HG02973 (cell line): ENCODE measurements around the gene SLC23A2.

Experiments
- ATAC-seq: cut with Tn5 transposase; IDR thresholded peaks from one replicate; pipeline ENCODE4 v1.9.1; 2021; ENCODE audit warnings: moderate library complexity; ENCODE audit not compliant: unreplicated experiment

Gene SLC23A2

DNA sequence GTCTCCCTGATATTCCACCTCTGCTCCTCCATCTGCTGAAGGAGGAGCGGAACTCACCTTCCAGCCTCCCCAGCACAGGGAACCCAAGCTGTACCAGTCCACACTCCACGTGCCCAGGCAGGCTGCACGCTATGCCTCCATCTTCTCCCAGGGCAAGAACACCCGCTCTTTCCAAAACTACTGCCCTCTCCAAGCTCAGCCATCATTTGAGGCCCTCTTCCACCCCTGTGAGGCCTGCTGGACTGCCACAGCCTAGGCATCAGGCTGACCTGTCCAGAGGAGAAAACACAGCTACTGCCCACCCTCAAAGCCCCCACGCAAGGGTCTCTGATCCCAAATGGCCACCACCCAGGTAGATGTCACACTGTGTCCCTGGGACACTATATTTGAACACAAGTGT lies 179.7 kb downstream of the SLC23A2 start:
- no peak for ATAC-seq

DNA sequence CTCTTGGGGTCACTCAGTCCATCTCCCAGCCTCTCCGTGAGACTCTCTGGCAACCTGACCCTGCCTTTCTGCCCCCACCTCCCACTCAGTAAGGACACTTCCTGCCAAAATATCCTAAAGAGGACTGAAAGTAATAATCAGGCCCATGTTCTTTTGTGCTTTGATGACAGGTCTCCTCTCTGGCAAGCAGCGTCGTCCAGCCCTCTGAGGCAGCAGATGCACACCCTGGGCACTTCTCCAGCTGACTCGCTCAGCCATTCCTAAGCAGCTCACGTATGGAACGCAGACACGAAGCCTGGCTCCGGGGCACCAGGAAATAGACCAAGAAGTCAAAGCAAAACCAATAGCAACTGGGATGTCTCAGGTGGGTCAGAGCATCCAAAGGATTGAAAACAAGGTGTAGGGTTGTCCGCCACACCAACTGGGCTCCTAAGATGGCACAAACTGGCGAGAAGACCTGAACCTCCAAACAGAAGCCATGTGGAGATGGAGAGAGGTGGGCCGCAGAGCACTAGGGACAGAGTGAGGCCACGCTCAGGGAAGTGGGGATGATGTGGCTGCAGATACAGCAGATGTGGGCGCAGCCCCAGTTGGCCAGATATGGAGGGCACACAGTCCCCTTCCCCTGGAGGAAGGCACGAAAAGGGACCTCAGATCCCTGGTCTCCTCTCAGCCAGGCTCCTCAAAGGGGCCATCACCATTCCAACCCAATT lies 180.3 kb downstream of the SLC23A2 start:
- no peak for ATAC-seq

DNA sequence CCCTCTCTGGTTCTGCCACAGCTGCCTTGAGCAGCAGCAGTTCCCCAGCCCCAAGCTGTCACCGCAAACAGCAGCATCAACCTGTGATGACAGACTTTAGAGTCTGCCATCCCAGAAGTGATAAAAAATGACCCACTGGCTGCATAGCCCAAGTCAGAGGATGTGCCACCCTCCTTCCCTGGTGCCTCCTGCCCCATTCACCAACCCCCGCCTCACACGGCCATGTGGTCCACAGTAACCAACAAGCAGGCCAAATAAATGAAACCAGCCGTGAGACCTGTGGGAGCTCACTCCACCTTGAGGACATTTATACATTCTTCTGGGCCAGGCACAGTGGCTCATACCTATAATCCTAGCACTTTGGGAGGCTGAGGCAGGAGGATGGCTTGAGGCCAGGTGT lies 181.4 kb downstream of the SLC23A2 start:
- no peak for ATAC-seq

DNA sequence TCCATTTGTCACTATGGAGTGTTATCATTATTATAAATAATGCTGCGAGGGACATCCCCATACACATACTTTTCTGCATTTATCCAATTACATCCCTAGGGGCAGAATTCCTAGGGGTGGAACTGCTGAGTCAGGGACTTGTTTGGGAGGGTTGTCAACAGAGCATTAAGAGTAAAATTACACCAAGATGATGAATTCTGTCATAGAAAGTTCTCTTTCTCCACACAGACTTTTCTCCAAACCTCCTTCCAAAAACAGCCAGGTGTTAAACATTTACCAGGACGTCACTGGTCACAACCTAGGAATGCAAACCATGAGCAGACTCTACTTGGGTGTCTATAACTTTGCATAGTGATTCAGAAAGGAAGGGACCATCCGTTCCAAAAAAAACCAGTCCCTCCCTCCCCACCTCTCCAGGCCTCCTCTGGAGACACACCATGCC lies 184.1 kb downstream of the SLC23A2 start:
- ATAC-seq = no peak

DNA sequence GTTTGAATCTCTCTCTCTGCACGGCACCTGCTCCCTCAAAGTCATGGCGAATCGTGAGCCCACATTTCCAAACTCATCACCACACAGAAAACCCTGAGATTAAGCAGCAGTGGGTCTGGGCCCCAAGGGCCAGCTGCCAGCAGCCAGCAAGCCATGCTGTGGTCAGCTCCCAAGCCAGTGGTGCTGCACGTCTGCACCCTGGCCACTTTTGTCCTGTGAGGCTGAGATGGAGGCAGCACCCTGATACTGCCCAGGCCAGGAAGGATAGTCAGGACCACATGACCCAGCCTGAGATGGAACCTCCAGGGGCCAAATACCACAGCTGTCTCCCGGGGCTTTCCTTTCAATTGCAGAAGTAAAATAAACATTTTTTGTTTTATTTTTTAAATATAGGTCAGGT lies 185.7 kb downstream of the SLC23A2 start:
- ATAC-seq = no peak

DNA sequence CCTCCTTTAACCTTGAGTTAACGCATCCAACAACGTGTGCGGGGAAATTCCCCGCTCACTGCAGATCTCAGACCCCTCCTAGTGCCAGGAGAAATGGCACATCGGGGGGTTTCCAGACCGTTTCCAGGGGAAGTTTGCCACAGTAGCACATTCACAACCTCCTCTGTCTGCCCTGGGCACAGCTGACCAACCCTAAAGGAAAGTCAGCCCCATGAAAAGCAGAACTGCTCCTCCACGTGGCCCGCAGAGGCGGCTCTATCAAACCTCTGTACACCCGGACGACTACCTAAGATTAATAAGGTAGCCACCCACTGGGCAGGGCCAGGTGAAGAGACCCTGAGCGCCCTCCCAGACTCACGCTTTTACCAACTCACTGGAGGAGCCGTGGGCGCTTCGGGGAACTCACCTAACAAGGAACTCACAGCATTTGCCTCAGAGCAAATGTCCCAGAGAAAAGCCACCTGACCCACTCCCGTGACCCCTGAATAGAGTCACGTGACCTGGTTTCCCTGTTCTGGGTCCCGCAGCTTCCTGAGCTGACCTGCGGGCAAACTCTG lies 186.5 kb downstream of the SLC23A2 start:
- ATAC-seq = peak; percentile 34

DNA sequence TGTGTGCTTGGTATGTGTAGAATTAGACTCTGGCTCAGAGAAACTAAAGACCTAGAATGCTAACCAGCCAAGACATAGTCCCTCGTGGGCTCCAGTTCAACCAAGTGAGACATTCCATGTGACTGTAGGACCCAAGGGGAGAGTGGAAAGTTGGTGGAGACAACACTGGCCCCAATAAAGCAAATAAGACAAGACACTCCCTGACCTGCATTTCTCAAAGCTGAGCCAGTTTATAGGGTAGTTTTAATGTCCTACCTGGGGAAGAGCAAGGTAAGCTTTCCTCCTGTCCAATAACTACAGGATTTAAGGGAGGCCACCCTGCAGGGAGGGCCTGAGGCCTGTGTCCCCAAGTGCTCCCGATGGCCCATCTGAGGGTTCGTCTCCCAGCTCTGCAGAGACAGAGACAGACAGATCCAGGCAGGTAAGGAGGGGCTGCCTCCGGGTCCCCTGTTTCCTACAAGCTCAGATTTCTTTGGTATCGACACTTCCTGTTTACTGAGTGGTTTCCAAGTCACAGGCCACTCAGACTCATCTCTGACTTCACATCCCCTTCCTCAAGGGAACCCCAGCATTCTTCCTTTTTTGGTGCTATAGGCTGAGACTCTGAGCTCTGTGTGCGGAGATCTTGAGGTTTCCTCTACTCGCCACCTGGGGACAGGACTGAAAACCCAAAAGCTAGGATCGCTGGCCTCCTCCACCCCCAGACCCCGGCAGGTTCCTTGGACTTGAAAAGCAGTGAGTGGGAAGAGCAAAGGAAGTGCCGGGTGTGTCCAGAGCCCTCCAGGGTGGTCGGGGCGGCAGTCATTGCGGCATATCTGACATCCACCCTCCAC lies 187.2 kb downstream of the SLC23A2 start:
- ATAC-seq = peak; percentile 44

DNA sequence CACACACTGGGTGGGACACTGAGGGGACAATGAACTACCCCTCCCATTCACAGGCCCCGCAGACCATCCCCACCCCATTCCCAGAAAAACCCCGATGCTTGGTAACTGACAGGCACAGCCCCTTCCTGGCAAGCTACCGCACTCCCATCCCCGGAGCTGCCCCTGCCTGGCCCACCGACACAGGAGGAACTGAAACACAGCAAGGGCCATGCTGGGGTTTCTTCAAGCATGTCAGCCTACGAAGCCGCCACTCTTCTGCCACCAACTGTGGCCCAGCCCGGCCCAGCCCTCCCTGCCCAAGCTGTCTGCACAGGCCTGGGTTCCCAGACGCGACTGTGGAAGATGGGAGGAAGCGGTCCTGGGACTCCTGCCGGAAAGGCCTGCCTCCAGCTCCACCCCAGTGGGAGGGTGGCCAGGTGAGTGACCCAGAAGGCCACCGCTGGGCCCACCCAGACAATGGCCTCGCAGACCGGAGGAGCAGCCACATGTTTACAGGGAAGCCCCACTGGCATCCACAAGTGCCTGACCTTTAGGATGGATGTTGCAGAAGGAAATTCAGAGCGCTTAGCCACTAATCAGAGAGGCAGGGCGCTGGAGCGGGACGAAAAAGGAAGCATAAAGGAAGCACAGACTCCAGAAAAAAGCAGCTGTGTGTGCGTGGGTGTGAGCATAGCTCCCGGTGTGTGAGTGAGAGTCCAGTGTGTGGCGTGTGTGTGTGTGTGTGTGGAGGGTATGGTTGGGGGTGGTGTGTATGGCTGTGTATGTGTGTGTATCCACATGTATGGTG lies 188.0 kb downstream of the SLC23A2 start:
- peak; percentile 20 for ATAC-seq

DNA sequence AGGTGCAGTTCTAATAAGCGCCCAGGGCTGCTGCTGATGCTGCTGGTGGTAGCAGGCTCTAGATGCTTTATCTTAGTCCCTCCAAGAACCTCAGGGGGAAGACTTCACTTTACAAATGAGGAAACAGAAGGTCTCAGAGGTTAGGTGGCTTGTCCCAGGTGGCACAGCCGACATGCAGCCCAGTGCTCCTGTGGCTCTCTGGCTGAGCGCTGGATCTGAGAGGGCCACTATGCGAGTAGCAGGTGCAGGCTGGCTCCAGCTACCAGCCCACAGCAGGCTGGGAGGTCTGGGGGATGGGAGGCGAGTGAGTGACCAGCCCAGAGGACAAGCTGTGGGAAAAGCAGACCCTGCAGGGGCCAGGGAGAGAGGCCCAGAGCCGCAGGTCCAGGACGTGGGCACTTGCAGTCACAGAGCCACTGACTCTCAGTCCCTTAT lies 188.7 kb downstream of the SLC23A2 start:
- ATAC-seq = no peak

DNA sequence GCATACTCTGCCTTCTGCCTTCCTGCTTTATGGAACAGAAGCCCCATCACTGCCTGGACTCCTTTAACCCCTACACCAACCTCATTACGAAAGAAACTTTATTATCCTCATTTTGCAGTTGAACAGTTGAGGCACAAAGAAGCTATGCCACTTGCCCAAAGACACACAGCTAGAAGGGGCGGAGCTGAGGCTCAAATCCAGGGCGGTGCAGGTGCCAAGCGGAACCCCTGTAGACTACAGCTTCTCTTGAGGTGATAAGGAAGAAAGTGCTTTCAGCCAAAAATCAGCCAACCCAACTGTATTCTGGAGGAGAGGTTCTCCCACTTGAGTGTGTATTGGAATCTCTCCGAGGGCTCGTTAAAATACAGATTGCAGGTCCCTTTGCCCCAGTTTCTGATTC lies 189.1 kb downstream of the SLC23A2 start:
- no peak for ATAC-seq

DNA sequence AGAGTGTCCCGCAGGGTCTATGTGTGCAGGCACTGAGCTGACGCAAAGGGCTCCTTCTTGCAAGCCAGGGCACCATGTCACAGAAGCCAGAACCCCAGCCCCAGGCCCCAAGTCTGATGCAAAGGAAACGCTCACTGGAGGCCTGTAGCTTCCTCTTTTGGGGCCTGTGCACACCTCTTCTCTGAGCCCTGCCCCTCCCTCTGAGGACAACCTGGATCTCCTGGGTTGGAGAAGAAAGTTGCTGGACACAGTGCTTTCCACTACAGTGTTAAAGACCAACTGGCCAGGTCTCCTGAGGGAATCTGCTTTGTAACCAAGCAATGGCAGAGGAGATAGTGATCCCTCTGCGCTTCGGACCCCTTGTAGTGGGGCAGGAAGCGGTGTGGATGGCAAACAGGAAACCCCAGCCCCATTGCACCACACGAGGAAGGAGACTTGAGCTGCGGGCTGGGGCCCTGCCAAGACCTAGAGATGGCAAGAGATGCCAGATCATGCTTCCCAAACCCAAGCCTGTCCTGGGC lies 189.6 kb downstream of the SLC23A2 start:
- no peak for ATAC-seq

DNA sequence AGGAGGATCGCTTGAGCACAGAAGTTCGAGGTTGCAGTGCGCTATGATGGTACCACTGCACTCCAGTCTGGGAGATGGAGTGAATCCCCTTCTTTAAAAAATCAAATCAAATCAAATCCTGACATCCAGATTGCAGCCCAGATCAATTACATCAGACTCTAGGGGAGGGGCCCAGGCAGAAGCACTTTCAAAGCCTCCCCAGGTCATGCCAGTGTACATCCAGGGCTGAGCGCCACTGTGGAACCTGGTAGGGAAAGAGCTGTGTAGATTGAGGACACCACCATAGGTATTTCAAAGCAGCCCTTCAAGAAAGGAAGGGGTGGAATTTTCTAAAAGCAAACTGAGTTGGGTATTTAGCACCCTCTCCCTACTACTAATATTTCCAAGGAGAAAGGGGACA lies 190.1 kb downstream of the SLC23A2 start:
- ATAC-seq = no peak

DNA sequence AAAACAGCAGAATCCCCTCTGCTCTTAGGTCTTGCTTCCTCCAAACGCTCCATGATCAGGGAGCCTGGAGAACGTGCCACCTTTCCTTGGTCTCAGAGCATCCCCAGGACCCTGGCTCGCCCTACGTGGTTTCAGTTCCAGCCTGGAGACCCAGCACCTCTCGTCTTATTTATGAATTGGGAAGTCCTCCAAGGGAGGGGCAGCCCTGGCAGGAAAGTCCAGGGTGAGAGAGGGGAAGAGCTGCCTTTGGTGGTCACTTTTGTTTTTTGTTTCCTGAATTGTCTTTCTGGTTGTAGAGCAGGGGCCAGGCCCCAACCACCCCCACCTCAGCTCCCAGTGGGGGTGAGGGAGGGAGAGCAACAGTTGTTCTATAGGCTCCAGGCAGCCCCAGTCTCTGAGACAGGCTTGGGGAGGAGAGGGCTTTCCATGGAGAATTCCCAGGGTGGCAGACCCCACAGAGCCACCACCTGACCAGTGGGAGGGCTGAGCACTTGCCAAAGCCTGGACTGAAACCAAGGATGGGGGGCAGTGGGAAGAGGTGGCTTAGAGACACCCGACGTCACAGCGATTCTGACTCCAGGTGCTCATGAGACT lies 190.8 kb downstream of the SLC23A2 start:
- ATAC-seq = no peak

DNA sequence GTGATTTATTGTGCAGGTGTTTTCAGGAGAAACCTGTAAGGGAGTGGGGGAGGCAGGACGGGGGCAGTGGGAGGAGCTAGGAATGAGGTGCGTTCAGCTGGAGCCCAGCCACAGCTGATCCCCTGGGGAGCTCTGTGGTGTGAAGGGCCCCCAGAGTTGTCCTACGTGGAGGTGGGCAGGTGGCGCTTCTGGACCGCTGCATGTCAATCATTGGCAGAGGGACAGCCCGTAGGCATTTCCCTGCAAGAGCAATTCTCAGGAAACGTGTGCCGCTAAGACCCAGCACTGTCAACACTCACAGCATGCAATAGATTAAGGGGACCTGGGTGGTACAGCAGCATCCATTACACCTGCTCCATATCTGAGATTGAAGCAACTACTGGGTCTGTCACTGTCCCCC lies 191.6 kb downstream of the SLC23A2 start:
- no peak for ATAC-seq

DNA sequence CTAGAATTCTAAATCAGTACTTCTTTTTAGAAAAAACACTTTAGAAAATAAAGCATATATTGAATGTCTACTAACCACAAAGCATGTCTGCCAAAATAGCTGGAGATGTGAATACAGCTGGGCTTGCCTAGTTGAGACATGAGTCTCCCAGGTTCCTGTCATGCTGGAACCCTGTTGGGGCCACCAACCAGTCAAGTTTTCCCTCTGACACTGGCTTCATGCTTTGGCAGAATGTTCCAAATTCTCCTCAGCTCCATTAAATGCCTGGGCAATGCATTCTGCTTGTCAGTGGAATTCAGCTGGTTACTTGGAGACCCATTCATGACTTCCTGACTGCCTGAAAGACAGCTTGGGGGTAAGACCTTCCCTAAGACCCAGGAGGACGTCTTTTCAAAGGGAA lies 192.4 kb downstream of the SLC23A2 start:
- ATAC-seq = no peak

DNA sequence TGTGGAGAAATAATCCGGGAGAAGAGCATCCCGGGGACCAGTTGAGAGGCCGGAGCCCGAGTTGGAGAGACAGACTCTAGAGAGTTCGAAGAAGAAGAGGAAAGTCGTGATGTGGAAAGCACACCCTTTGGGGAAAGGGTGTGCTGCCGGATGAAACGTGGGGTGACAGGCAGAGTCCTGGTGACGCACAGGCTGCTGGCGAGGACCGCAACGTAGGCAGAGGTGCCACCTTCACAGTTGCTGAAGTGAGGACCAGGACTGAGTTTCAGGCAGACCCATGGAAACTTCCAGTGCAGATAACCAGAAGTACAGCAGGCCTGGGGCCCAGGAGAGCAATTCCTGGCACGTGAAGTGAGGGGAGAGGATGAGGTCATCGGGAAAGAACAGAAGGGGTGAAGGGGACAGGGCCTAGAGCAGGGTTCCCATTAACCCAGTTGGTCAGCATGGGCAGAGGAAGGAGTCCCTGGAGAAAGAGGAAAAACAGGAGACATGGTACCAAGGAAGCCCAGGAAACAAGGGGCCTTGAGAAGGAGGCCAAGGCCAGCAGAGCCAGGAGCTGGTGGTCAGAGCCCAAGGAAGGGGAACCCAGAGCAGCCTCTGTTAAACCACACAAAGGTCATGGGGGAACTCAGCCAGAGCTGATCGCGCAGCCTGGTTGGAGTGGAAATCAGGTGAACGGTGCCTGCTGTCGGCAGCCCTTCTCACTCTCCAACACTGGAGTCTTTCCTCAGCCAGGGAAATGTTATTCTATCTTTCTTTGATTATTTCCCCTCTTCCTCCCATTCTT lies 195.5 kb downstream of the SLC23A2 start:
- ATAC-seq = no peak

DNA sequence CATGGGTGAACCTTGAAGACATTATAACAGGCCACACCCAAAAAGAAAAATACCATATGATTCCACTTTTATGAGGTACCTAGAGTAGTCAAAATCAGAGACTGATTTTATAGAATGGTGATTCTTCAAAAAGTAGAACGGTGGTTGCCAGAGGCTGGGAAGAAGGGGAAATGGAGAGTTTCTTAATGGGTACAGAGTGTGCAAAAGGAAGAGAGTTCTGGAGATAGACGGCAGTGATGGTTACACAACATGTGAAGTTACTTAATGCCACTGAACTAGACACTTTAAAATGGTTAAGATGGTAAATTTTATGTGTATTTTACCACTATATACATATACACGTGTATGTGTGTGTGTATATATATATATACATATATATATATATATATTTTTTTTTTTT lies 198.8 kb downstream of the SLC23A2 start:
- no peak for ATAC-seq
